ENCODE measurements around the gene TSPAN13. TPM values are rescaled to one million over a fixed set of nuclear protein-coding genes. Genes with fewer than 3 reads are reported as not detected.

TSPAN13 gene
- total RNA-seq, 1 donor from 2014 or later, result 56.0 TPM

- H4K20me1 ChIP-seq (ENCODE audit: insufficient read depth, low read length), result no peaks in the 10 kb centered on the region
- H3K4me2 ChIP-seq (ENCODE audit: low read length), result no peak overlapping the region
- Mint-ChIP-seq H3K4me3 (ENCODE audit: unreplicated experiment) (no peak overlapping the region), H3K27me3 (ENCODE audit: low read depth, unreplicated experiment) (peaks cover 5% of the 10 kb centered on the region), H3K4me1 (ENCODE audit: low read depth, unreplicated experiment) (peaks cover 13% of the 10 kb centered on the region), H3K9me3 (ENCODE audit: unreplicated experiment) (no peaks in the 10 kb centered on the region), H3K27ac (ENCODE audit: unreplicated experiment) (no peak overlapping the region), H3K36me3 (ENCODE audit: low read depth, unreplicated experiment) (no peaks in the 10 kb centered on the region)
- no peaks in the 10 kb centered on the region for H3K4me1 ChIP-seq (ENCODE audit: insufficient read depth, low read length)
- H3K27ac ChIP-seq (ENCODE audit: low read depth, low read length), result no peak overlapping the region
- H3K36me3 ChIP-seq (ENCODE audit: insufficient read depth, low read length), result no peaks in the 10 kb centered on the region
- FAIRE-seq, result no peak
- TF ChIP-seq CTCF (IDR thresholded peaks at IDR 0.05; ENCODE audit: insufficient read depth, low read depth, low read length), result no peak
- no peak for TF ChIP-seq EZH2 (IDR thresholded peaks at IDR 0.05; ENCODE audit: insufficient read depth, low read length)
- no peak overlapping the region for H3K4me3 ChIP-seq (ENCODE audit: insufficient read depth, low read depth, low read length)
- H3K27me3 ChIP-seq (ENCODE audit: insufficient read depth, low read length), result no peaks in the 10 kb centered on the region
- no peak for DNase-seq (ENCODE audit: low read depth)
- H3K9me3 ChIP-seq (ENCODE audit: insufficient read depth, low read depth, low read length), result no peaks in the 10 kb centered on the region
- no peak overlapping the region for H3K9ac ChIP-seq (ENCODE audit: low read length)
- H2AFZ ChIP-seq (ENCODE audit: low read depth, low read length), result no peak overlapping the region
- no peaks in the 10 kb centered on the region for H3K79me2 ChIP-seq (ENCODE audit: insufficient read depth, low read length)
Observed at GRCh38 chr7:16816824-16817223, 63.3 kb downstream of the TSPAN13 start.

- no peaks in the 10 kb centered on the region for H3K27me3 ChIP-seq (ENCODE audit: insufficient read depth, low read length)
- no peak overlapping the region for H2AFZ ChIP-seq (ENCODE audit: low read depth, low read length)
- no peaks in the 10 kb centered on the region for H3K79me2 ChIP-seq (ENCODE audit: insufficient read depth, low read length)
- Mint-ChIP-seq H3K9me3 (ENCODE audit: unreplicated experiment) (no peaks in the 10 kb centered on the region), H3K36me3 (ENCODE audit: low read depth, unreplicated experiment) (no peaks in the 10 kb centered on the region), H3K27ac (ENCODE audit: unreplicated experiment) (no peak overlapping the region), H3K27me3 (ENCODE audit: low read depth, unreplicated experiment) (peaks cover 5% of the 10 kb centered on the region), H3K4me3 (ENCODE audit: unreplicated experiment) (peak overlapping the region; percentile 3), H3K4me1 (ENCODE audit: low read depth, unreplicated experiment) (peaks cover 13% of the 10 kb centered on the region)
- H4K20me1 ChIP-seq (ENCODE audit: insufficient read depth, low read length), result no peaks in the 10 kb centered on the region
- no peak overlapping the region for H3K27ac ChIP-seq (ENCODE audit: low read depth, low read length)
- H3K4me3 ChIP-seq (ENCODE audit: insufficient read depth, low read depth, low read length), result no peak overlapping the region
- no peaks in the 10 kb centered on the region for H3K9me3 ChIP-seq (ENCODE audit: insufficient read depth, low read depth, low read length)
- no peak for TF ChIP-seq CTCF (IDR thresholded peaks at IDR 0.05; ENCODE audit: insufficient read depth, low read depth, low read length)
- no peak for TF ChIP-seq EZH2 (IDR thresholded peaks at IDR 0.05; ENCODE audit: insufficient read depth, low read length)
- H3K4me2 ChIP-seq (ENCODE audit: low read length), result peak overlapping the region; percentile 27
- FAIRE-seq (peak; percentile 71), DNase-seq (ENCODE audit: low read depth) (peak; percentile 85)
- H3K36me3 ChIP-seq (ENCODE audit: insufficient read depth, low read length), result no peaks in the 10 kb centered on the region
- no peak overlapping the region for H3K9ac ChIP-seq (ENCODE audit: low read length)
- no peaks in the 10 kb centered on the region for H3K4me1 ChIP-seq (ENCODE audit: insufficient read depth, low read length)
Observed at GRCh38 chr7:16817536-16817935, 64.0 kb downstream of the TSPAN13 start.

GRCh38 chr7:16818732-16819131, 65.2 kb downstream of the TSPAN13 start:
- H3K27me3 Mint-ChIP-seq (ENCODE audit: low read depth, unreplicated experiment), result peaks cover 5% of the 10 kb centered on the region
- Histone ChIP-seq H3K36me3 (ENCODE audit: insufficient read depth, low read length) (no peaks in the 10 kb centered on the region), H3K9me3 (ENCODE audit: insufficient read depth, low read depth, low read length) (no peaks in the 10 kb centered on the region), H3K79me2 (ENCODE audit: insufficient read depth, low read length) (no peaks in the 10 kb centered on the region), H3K27me3 (ENCODE audit: insufficient read depth, low read length) (no peaks in the 10 kb centered on the region), H3K4me2 (ENCODE audit: low read length) (no peak overlapping the region), H3K9ac (ENCODE audit: low read length) (no peak overlapping the region), H3K27ac (ENCODE audit: low read depth, low read length) (no peak overlapping the region), H3K4me1 (ENCODE audit: insufficient read depth, low read length) (no peaks in the 10 kb centered on the region), H3K4me3 (ENCODE audit: insufficient read depth, low read depth, low read length) (no peak overlapping the region), H2AFZ (ENCODE audit: low read depth, low read length) (no peak overlapping the region), H4K20me1 (ENCODE audit: insufficient read depth, low read length) (no peaks in the 10 kb centered on the region)
- no peak overlapping the region for H3K4me3 Mint-ChIP-seq (ENCODE audit: unreplicated experiment)
- H3K4me1 Mint-ChIP-seq (ENCODE audit: low read depth, unreplicated experiment), result peaks cover 13% of the 10 kb centered on the region
- no peak for FAIRE-seq
- H3K9me3 Mint-ChIP-seq (ENCODE audit: unreplicated experiment), result no peaks in the 10 kb centered on the region
- no peak for TF ChIP-seq EZH2 (IDR thresholded peaks at IDR 0.05; ENCODE audit: insufficient read depth, low read length)
- H3K27ac Mint-ChIP-seq (ENCODE audit: unreplicated experiment), result no peak overlapping the region
- H3K36me3 Mint-ChIP-seq (ENCODE audit: low read depth, unreplicated experiment), result no peaks in the 10 kb centered on the region
- DNase-seq (ENCODE audit: low read depth), result no peak
